ENCODE measurements around the gene HELB. TPM values are rescaled to one million over a fixed set of nuclear protein-coding genes. Genes with fewer than 3 reads are reported as not detected.
A peak's percentile ranks its signal among the peaks of the same experiment; 100 is the strongest.

HELB gene
- total RNA-seq, 1 donor from 2014 or later, result 2.6 TPM

- no peaks in the 10 kb centered on the region for H3K27me3 ChIP-seq (ENCODE audit: control insufficient read depth, insufficient read depth, low read length)
- H3K4me3 ChIP-seq (ENCODE audit: low read depth, low read length), result no peak overlapping the region
- no peak for TF ChIP-seq CTCF (IDR thresholded peaks at IDR 0.05; ENCODE audit: insufficient read depth, low read length, severe bottlenecking)
- FAIRE-seq, result no peak
- peak; percentile 37 for DNase-seq (ENCODE audit: low read depth)
- H3K36me3 ChIP-seq (ENCODE audit: control insufficient read depth, insufficient read depth, low read length), result no peaks in the 10 kb centered on the region
Observed at GRCh38 chr12:66320996-66321395, 18.7 kb downstream of the HELB start.

GRCh38 chr12:66321435-66321834 is 19.1 kb downstream of the HELB start:
- no peaks in the 10 kb centered on the region for H3K36me3 ChIP-seq (ENCODE audit: control insufficient read depth, insufficient read depth, low read length)
- FAIRE-seq (no peak), DNase-seq (ENCODE audit: low read depth) (peak; percentile 82)
- H3K27me3 ChIP-seq (ENCODE audit: control insufficient read depth, insufficient read depth, low read length), result no peaks in the 10 kb centered on the region
- H3K4me3 ChIP-seq (ENCODE audit: low read depth, low read length), result no peak overlapping the region
- no peak for TF ChIP-seq CTCF (IDR thresholded peaks at IDR 0.05; ENCODE audit: insufficient read depth, low read length, severe bottlenecking)

- Histone ChIP-seq H3K27me3 (ENCODE audit: control insufficient read depth, insufficient read depth, low read length) (no peaks in the 10 kb centered on the region), H3K4me3 (ENCODE audit: low read depth, low read length) (no peak overlapping the region), H3K36me3 (ENCODE audit: control insufficient read depth, insufficient read depth, low read length) (no peaks in the 10 kb centered on the region)
- no peak for FAIRE-seq
- DNase-seq (ENCODE audit: low read depth), result no peak
- no peak for TF ChIP-seq CTCF (IDR thresholded peaks at IDR 0.05; ENCODE audit: insufficient read depth, low read length, severe bottlenecking)
Observed at GRCh38 chr12:66323017-66323416, 20.7 kb downstream of the HELB start.

GRCh38 chr12:66329941-66330340 is 27.6 kb downstream of the HELB start:
- FAIRE-seq, result no peak
- Histone ChIP-seq H3K36me3 (ENCODE audit: control insufficient read depth, insufficient read depth, low read length) (peaks cover 2% of the 10 kb centered on the region), H3K4me3 (ENCODE audit: low read depth, low read length) (no peak overlapping the region), H3K27me3 (ENCODE audit: control insufficient read depth, insufficient read depth, low read length) (no peaks in the 10 kb centered on the region)
- no peak for TF ChIP-seq CTCF (IDR thresholded peaks at IDR 0.05; ENCODE audit: insufficient read depth, low read length, severe bottlenecking)
- DNase-seq (ENCODE audit: low read depth), result peak; percentile 79

- no peak for TF ChIP-seq CTCF (IDR thresholded peaks at IDR 0.05; ENCODE audit: insufficient read depth, low read length, severe bottlenecking)
- FAIRE-seq (no peak), DNase-seq (ENCODE audit: low read depth) (no peak)
- no peak overlapping the region for H3K4me3 ChIP-seq (ENCODE audit: low read depth, low read length)
- H3K36me3 ChIP-seq (ENCODE audit: control insufficient read depth, insufficient read depth, low read length), result peaks cover 2% of the 10 kb centered on the region
- no peaks in the 10 kb centered on the region for H3K27me3 ChIP-seq (ENCODE audit: control insufficient read depth, insufficient read depth, low read length)
Observed at GRCh38 chr12:66331016-66331415, 28.7 kb downstream of the HELB start.

- peaks cover 2% of the 10 kb centered on the region for H3K36me3 ChIP-seq (ENCODE audit: control insufficient read depth, insufficient read depth, low read length)
- DNase-seq (ENCODE audit: low read depth) (no peak), FAIRE-seq (no peak)
- H3K4me3 ChIP-seq (ENCODE audit: low read depth, low read length), result no peak overlapping the region
- no peak for TF ChIP-seq CTCF (IDR thresholded peaks at IDR 0.05; ENCODE audit: insufficient read depth, low read length, severe bottlenecking)
- no peaks in the 10 kb centered on the region for H3K27me3 ChIP-seq (ENCODE audit: control insufficient read depth, insufficient read depth, low read length)
Observed at GRCh38 chr12:66331814-66332213, 29.5 kb downstream of the HELB start.
